GM10266 (cell line): ENCODE results near the gene TOM1L2.

ENCODE experiments used
- DNase-seq: peaks from one replicate; pipeline ENCODE4 v3.0.0; 2012; ENCODE audit errors: extremely low spot score
- TF ChIP-seq, protein P1 (sequence below): IDR thresholded peaks from 2 replicates; pipeline ENCODE4 v1.5.1; 2012; ENCODE audit warnings: mild to moderate bottlenecking, low read depth; ENCODE audit not compliant: control insufficient read depth, insufficient read depth; ENCODE audit errors: missing control alignments

TOM1L2 gene

DNA sequence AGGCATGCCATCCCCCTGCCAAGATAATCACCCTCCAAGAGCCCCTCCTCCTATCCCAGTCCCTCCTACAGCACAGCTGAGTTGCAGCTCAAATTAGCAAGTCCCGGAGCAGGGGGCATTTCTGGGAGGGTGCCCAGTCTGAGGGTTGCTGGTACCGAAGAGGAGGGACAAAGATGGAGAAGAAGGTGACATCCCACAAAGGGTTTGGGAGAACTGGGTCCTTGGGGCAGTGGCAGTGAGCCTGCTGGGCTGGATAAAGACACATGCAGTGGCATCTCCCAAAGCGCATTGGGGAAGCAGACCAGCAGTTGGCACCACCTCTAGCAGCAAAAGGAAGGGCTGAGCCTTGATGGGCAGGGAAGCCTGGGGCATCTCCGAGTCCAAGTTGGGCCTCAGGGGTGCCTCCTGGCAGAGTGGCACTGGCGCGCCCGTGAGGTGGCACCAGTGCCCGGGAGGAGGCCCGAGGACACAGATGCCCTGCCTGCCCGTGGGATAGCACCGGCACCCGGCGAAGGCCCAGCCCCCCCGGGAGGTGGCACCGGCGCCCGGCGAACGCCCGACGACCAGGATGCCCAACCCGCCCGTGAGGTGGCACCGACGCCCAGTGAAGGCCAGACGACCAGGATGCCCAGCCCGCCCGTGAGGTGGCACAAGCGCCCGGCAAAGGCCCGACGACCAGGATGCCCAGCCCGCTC is 622 bp downstream of the TOM1L2 start:
- DNase-seq, result no peak
- TF ChIP-seq, protein P1, sequence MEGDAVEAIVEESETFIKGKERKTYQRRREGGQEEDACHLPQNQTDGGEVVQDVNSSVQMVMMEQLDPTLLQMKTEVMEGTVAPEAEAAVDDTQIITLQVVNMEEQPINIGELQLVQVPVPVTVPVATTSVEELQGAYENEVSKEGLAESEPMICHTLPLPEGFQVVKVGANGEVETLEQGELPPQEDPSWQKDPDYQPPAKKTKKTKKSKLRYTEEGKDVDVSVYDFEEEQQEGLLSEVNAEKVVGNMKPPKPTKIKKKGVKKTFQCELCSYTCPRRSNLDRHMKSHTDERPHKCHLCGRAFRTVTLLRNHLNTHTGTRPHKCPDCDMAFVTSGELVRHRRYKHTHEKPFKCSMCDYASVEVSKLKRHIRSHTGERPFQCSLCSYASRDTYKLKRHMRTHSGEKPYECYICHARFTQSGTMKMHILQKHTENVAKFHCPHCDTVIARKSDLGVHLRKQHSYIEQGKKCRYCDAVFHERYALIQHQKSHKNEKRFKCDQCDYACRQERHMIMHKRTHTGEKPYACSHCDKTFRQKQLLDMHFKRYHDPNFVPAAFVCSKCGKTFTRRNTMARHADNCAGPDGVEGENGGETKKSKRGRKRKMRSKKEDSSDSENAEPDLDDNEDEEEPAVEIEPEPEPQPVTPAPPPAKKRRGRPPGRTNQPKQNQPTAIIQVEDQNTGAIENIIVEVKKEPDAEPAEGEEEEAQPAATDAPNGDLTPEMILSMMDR, result no peak

DNA sequence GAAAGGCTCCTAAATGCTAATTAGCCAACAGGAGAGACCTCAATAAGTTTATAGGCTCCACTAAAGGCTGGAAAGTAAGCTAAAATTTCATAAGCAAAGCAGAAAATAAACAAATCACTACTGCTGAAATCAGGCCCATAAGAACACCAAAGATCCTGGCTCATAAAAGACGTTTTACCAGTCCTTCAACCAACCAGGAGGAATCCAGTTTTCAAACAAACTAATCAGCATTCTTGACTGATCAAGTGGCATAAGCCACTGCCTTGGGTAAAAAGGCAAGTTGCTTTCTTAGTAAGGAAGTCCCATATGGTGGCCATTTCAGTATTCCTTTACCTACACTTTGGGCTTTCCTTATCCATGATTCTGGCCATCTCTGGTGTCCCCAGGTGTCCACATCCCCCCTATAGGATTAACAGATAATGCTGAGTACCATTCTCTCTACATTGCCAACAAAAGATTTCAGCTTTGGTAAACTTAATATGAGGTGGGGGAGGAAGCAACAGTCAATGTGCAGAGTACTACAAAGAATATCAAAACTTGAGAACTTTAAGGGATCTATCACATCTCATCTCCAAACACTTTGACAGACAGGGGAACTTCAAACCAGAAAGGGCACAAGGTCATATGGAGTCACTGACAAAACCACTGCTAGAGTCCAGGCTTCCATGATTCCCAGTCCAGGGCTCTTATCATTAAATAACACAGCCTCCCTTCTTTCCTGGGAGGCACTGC is 1.3 kb downstream of the TOM1L2 start:
- DNase-seq, result no peak
- TF ChIP-seq, protein P1, result no peak

DNA sequence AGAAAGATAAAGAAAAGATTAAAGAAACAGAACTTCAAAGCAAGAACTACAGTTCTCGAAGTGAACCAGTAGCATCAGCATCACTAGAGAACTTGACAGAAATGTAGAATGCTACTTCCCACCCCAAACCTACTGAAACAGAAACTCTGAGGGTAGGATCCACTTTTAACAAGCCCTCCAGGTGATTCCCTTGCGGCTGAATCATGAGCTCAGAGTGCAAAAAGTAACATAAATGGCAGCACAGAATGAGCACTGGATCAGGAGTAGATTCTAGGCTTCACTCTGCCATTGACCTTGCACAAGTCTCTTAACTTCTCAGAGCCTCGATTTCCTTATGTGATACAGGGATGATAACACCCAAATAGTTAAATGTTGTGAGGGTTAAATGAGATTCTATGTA is 5.8 kb downstream of the TOM1L2 start:
- DNase-seq, result peak; percentile 58
- TF ChIP-seq, protein P1, result no peak

DNA sequence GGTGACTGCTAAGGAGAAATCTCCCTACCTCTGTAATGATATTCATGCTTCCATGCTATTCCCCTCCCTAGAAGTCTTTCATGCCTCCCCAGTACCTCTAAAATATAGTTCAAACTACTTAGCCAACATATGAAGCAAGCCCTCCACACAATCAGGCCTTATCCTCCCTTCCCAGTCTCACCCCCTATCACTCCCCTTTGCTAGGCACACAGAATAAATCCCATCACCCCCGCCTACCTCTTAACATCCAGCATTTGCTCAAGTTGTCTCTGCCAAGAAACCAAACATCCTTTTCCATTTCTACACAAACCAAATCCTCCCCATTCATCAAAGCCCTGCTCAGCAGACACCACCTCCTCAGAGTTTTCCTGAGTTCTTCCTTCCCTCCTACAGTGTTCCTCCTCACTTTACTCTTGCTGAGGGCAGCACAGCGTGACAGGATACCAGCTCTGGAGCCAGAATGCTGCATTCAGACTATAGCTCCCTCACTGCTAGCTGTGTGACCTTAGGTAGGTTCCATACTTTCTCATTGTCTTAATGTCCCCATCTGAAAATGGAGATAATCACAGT is 7.0 kb downstream of the TOM1L2 start:
- DNase-seq, result no peak
- TF ChIP-seq, protein P1, result no peak

DNA sequence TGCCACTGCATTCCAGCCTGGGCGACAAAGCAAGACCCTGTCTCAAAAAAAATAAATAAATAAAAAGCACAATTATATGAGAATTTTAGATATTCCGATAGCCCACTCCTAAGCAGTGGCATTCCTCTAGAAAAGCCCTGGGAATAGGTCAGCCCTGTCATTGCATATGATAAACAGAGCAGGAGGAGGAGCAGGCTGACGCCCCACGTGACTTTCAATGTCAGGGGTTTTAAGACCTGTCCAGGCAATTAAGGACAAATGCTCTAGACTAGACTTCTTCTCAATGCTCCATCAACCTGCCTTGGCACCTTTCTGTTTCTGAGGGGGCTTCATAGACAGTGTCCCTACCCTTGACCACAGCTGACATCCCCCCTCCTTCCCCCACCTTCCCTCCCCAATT is 7.5 kb downstream of the TOM1L2 start:
- TF ChIP-seq, protein P1, result no peak
- DNase-seq, result no peak

DNA sequence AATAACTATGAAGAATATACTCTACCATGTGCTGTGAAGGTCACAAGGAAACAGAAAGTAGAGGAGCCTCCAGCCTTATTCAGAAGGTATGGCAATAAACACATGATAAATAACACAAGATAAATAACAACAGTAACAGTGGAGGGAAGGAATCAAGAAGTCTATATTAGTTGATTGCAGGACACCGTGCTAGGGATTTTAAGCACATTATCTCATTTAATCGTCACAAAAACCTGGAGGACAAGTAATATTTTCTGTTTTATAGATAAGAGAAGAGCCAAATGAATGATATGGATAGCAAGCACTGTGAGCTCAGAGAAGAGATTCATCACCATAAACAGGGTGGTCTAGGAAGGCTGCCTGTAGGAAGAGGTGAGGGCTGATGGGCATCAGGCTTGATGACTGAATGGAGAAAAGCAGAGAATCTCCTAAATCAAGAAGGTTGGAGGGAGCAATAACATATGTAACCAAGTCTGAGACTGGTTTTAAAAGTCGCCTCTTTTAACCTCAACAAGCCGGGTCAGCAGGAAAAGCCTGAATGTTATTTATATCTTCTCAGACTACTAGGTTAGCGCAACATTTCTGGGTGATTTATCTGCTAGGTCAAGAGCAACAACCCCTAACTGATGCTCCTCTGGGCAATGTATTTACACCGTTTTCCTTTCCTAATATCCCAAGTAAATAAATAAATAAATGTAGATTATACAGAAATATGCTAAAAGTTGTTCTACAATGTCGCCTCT is 8.3 kb downstream of the TOM1L2 start:
- no peak for DNase-seq

More for the DNA sequence above, 8.3 kb downstream of the TOM1L2 start:
- TF ChIP-seq, protein P1, result no peak
